NCI-H1417 treated with DMSO at 0.1 percent for 48 hours (cell line): ENCODE data around the gene ARL13A.
"Not testable (repeated sequence)": the region's sequence is repeated elsewhere in the genome, so short reads cannot be mapped to it uniquely, and the experiment has no call there.

Experiments used
- DNase-seq: peaks from one replicate; lab custom pipeline; 2025; lab: John Stamatoyannopoulos, UW

ARL13A gene

GRCh38 chrX:100969408-100969807 lies at the start of gene ARL13A:
TSS of gene ARL13A (plus strand) at chrX:100969708. CDS start at chrX:100973690, 3,982 bp downstream.
- no peak for DNase-seq

GRCh38 chrX:100924375-100924774 lies 45.1 kb upstream of the ARL13A start:
- no peak for DNase-seq

GRCh38 chrX:100926453-100926852 lies 43.1 kb upstream of the ARL13A start:
- DNase-seq = no peak

- no peak for DNase-seq
These were observed 40.6 kb upstream of the ARL13A start, which contains the start of gene XKRX for GRCh38 chrX:100928660-100929613. TSS of gene XKRX (minus strand) at chrX:100928917. CDS start at chrX:100928304, 613 bp downstream.

DNA sequence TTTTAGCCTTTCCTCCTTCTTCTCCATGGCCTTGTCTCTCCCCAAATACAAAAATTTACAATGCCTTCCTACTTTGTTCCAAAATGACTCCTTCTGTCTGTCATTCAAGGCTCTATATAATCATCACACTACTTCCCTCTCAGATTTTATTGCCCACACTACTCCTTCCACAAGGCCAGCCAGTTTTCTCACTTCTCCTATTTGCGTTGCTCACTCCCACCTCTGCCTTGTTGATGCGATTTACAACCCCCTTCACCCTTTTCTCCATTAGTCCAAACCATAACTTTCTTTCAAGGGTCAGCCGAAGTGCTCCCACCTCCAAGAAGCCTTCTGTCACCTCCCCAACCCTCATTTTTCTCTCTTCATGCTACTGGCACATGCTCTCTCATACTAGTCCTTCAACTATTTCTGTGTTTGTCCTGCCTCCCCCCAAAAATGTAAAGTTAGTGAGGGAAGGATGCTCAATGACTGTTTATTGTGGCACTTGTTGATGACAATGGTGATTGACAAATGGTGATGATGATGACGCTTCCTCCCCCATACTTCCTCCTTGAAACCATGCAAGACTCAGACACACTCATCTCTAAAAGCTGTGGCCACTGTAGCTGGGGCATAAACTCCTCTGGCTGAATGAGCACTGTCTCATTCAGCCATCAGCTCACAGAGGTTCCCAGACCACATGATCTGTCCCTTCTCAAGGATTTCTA lies 38.1 kb upstream of the ARL13A start:
- no peak for DNase-seq

DNA sequence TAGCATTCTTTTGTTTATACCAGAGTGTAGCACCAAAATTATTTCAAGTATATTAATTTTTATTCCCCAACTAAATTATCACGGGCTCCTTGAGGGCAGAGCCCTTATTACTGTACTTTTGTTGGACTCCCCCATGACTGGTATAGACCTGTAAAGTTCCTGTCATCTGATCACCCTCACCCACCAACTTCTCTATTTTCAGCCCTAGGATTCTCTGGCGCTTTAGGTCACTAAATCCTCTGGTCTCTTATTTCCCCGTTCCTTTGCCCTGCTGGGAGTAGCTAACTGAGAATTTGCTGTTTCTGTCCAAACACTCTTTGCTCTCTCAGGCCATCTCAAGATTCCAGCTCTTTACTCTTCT lies 37.6 kb upstream of the ARL13A start:
- DNase-seq = no peak

- no peak for DNase-seq
These were observed 33.7 kb upstream of the ARL13A start for GRCh38 chrX:100935767-100936166.

DNA sequence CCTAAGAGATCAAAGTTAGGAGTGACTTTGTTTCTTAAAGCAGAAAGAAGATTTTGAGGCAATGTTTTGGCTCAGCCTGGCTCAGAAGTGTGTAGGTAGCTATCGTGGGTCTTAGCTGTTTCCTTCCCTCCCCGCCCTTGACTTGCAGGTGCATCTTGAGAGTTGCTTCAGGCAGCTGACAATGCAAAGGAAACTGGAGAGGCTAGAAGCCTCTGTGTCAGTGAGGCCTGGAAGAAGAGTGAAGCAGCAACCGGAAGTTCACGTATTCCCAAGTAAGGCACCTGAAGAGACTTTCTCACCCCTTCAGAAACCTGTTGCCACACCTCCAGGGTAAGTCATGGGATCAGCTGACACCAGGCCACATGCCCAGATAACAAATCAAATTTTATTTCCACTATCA lies 30.2 kb upstream of the ARL13A start:
- DNase-seq = no peak

- no peak for DNase-seq
These were observed 24.9 kb upstream of the ARL13A start for GRCh38 chrX:100944601-100945000.

DNA sequence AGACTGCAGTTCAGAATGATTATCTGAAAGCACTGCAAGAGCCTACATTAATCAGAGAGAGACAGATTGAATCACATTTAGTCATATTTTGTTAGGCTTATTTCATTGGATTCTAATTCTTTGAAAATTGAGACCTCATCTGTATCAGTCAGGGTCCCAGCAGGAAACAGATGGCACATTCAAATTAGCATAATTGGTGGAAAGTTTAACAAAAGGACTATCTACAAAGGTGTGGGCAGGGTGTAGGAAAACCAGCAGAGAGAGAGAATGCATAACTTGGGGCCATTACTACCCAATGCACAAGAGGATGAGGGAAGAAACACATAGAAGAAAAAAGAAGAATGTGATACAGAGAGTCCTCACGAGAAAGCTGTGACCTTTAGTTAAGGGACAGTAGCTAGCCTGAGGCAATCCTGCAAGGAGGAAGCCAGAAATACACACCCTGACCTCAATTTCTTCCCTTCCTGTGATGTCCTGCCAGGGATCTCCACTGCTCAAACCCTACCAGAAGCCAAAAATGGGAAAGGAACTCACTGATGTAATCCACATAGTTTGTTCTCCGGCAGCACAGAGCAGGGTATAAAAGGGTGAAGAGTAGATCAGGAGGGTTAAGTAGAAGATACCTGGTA lies 23.1 kb upstream of the ARL13A start:
- DNase-seq = no peak

- no peak for DNase-seq
These were observed 21.0 kb upstream of the ARL13A start for GRCh38 chrX:100948557-100948956.

DNA sequence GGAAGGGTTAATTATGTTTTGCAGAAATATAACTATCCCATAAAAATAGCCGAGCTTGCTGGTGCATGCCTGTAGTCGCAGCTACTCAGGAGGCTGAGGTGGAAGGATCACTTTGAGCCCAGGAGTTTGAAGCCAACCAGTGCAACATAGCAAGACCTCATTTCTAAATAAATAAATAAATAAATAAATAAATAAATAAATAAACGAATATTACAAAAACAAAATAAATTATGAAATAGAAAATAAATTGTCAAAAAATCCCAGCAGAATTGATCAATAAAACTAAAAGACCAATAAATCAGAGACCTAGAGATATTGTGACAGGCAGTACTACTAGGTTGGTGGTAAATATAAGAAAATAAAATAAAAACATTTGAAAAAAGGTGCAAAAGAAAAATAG lies 6.7 kb upstream of the ARL13A start:
- DNase-seq = no peak

DNA sequence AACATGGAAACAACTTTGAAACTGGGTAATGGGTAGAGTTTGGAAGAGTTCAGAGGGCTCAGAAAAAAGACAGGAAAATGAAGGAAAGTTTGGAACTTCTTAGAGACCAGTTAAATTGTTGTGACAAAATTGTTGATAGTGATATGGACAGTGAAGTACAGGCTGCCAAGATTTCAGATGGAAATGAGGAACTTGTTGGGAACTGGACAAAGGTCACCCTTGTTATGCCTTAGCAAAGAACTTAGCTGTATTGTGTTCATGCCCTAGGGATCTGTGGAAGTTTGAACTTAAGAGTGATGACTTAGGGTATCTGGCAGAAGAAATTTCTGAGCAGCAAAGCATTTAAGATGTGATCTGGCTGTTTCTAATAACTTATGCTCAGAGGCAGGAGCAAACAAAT lies 5.1 kb upstream of the ARL13A start:
- DNase-seq = no peak

GRCh38 chrX:100969936-100970335 lies 428 bp downstream of the ARL13A start:
- no peak for DNase-seq

DNA sequence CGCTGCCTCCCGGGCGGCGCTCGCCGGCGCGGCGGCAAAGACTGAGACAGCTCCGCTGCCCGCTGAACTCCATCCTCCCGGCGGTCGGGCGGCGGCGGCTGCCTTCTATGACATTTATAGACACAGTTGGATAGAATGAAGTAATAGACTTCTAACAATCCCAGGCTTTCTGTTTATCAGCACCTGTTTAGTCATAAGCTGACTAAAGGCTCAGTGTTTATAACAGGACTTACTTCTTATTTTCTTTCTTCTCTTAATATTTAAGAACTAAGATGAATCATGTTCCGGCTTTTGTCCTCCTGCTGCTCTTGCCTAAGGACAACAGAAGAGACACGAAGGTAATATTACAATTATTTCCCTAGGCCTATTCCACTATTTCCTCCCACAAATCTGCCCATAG lies 3.9 kb downstream of the ARL13A start:
- no peak for DNase-seq

DNA sequence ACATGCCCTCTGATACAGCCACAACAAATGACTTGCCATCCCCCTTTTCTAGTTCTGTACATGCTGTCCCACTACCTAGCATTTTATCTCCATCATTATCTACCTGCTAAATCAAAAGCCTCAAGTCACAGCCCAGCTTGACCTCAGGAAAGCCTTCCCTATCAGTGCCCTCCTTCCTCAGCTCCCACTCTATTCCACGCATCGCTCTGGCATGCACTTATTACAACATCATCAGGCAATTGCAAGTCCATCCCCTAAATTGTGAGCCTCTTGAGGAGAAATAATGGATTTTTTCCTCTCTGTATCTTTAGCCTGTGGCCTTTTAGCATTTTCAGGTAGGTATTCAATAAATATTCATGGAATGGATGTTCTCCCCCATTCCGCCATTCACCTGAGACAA lies 5.7 kb downstream of the ARL13A start:
- no peak for DNase-seq

DNA sequence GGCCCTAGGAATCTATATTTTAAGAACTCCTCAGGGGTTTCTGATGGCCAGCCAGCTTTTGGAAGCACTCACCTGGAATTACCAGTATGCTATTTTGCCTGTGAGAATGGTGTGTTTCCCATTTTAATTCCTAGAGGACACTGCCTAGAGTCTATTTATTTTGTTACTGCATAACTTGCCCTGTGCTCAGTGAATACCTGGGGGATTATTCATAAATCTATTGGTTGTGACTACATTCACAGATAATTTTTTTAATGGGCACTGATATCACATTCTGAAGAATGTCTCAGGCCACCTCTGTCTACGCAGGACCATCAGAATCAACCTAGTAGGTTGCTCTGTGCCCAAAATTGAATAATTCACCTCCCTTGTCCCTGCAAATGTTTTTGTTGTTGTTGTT lies 6.7 kb downstream of the ARL13A start:
- no peak for DNase-seq

DNA sequence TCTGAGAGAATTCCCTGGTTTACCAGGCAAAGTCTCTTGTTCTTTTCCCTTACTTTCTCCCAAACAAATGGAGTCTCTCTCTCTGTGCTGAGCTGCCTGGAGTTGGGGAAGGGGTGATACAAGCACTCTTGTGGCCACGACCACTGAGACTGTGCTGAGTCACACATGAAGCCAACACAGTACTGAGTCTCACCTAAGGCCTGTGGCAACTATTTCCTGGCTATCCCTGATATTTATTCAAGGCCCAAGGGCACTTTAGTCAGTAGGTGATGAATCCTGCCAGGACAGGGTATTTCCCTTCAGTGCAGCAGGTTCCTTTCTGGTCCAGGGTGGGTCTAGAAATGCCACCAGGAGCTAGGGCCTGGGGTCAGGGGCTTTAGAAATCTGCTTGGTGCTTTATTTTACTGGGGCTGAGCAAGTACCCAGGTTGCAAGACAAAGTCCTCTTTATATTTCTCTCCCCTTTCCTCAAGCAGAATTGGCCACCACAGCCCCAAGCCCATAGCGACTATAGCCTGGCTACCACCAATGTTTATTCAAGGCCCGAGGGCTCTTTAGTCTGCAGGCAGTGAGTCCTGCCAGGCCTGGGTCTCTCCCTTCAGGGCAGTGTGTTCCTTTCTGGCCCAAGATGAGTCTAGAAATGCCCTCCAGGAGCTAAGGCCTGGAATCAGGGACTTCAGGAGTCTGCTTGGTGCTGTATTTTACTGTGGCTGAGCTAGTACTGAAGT lies 10.5 kb downstream of the ARL13A start:
- DNase-seq = no peak

GRCh38 chrX:100980608-100981497 lies 11.3 kb downstream of the ARL13A start:
- no peak for DNase-seq

DNA sequence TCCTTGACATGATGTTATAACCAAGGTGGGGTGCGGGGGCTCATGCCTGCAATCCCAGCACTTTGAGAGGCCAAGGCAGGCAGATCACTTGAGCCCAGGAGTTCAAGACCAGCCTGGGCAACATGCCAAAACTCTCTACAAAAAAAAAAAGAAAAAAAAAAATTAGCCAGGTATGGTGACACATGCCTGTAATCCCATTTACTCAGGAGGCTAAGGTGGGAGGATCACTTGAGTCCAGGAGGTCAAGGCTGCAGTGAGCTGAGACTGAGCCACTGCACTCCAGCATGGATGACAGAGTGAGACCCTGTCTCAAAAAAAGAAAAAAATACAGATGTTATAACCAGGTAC lies 12.0 kb downstream of the ARL13A start:
- DNase-seq = not testable (repeated sequence)

- no peak for DNase-seq
These were observed 15.3 kb downstream of the ARL13A start for GRCh38 chrX:100984818-100985217.
